SK-N-SH (cell line): ENCODE data around the gene HDGFL2. TPM values are rescaled to one million over a fixed set of nuclear protein-coding genes. Genes with fewer than 3 reads are reported as not detected.

ENCODE experiments used
- CTCF ChIA-PET: fragments of 300-600, 350-600 bp; formaldehyde crosslinking; extraction: SDS; loops from one replicate; lab custom pipeline; 2021; lab: Yijun Ruan, JAX
- POLR2A ChIA-PET: fragments of 350-600 bp; sonication (Branson Sonifier 250); formaldehyde crosslinking; extraction: SDS; loops from one replicate; lab custom pipeline; 2020; ENCODE audit warnings: antibody characterized with exemption, inconsistent platforms; lab: Yijun Ruan, JAX
- DNase-seq: peaks from one replicate; pipeline ENCODE4 v3.0.0; 2012
- H2AFZ ChIP-seq: fragments of 200-600 bp; sonication (generic); 2 replicates; pipeline ENCODE4 v1.8.1; 2016; ENCODE audit warnings: antibody characterized with exemption, mild to moderate bottlenecking, low read depth
- H3F3A ChIP-seq: fragments of 200-600 bp; sonication (generic); replicated peaks from 2 replicates; pipeline ENCODE3; 2016; ENCODE audit warnings: antibody characterized with exemption, mild to moderate bottlenecking; ENCODE audit not compliant: insufficient read depth
- H3K27ac ChIP-seq, 2 experiments: fragments of 200-500 bp in 1 of 2; fragments of 200-600 bp in 1 of 2; sonication (Bioruptor generic) in 1 of 2; sonication (generic), shearing (Covaris generic) in 1 of 2; 2 replicates each; pipeline versions ENCODE4 v1.5.1 to v1.6.1; 2014 to 2016; ENCODE audit warnings: low read depth in 2 of 2, inconsistent platforms in 1 of 2, low read length in 1 of 2, mild to moderate bottlenecking in 1 of 2, mixed read lengths in 1 of 2
- H3K27me3 ChIP-seq: fragments of 200-600 bp; sonication (generic), shearing (Covaris generic); 2 replicates; pipeline ENCODE4 v1.6.1; 2016; ENCODE audit warnings: mixed run types; ENCODE audit not compliant: insufficient read depth
- H3K36me3 ChIP-seq, 2 experiments: fragments of 200-500 bp in 1 of 2; fragments of 200-600 bp in 1 of 2; sonication (Bioruptor generic) in 1 of 2; sonication (generic) in 1 of 2; replicated peaks in 1 of 2; 2 replicates each; pipeline versions ENCODE3 to v1.5.1; 2014 to 2016; ENCODE audit warnings: low read length in 1 of 2, mild to moderate bottlenecking in 1 of 2; ENCODE audit not compliant: insufficient read depth in 2 of 2, control insufficient read depth in 1 of 2
- H3K4me1 ChIP-seq, 2 experiments: fragments of 200-500 bp in 1 of 2; fragments of 200-600 bp in 1 of 2; sonication (Bioruptor generic) in 1 of 2; sonication (generic), shearing (Covaris generic) in 1 of 2; 2 replicates each; pipeline versions ENCODE4 v1.5.1 to v1.6.1; 2014 to 2016; ENCODE audit warnings: low read depth in 1 of 2, low read length in 1 of 2, mixed run types in 1 of 2; ENCODE audit not compliant: insufficient read depth in 2 of 2, control insufficient read depth in 1 of 2
- H3K4me2 ChIP-seq: fragments of 200-600 bp; sonication (generic), shearing (Covaris generic); 2 replicates; pipeline ENCODE4 v1.6.1; 2017; ENCODE audit warnings: mixed run types
- H3K4me3 ChIP-seq, 2 experiments: fragments of 200-500 bp in 1 of 2; fragments of 200-600 bp in 1 of 2; sonication (Bioruptor generic) in 1 of 2; sonication (generic), shearing (Covaris generic) in 1 of 2; 2 replicates each; pipeline versions ENCODE4 v1.5.1 to v1.8.1; 2014 to 2016; ENCODE audit warnings: low read depth in 2 of 2, inconsistent platforms in 1 of 2, low read length in 1 of 2, mild to moderate bottlenecking in 1 of 2, mixed read lengths in 1 of 2, moderate library complexity in 1 of 2
- H3K79me2 ChIP-seq: fragments of 200-600 bp; sonication (generic); 2 replicates; pipeline ENCODE4 v1.8.1; 2017; ENCODE audit warnings: mild to moderate bottlenecking; ENCODE audit not compliant: insufficient read depth
- H3K9ac ChIP-seq: fragments of 200-600 bp; sonication (generic); 2 replicates; pipeline ENCODE4 v1.6.1; 2017; ENCODE audit warnings: mixed run types
- H3K9me2 ChIP-seq: fragments of 200-600 bp; sonication (generic); 2 replicates; pipeline ENCODE4 v1.6.1; 2017; ENCODE audit warnings: mixed run types
- H3K9me3 ChIP-seq: fragments of 200-600 bp; sonication (generic); 2 replicates; pipeline ENCODE4 v1.6.1; 2017; ENCODE audit warnings: mixed run types, mild to moderate bottlenecking, moderate library complexity
- H4K20me1 ChIP-seq: fragments of 200-600 bp; sonication (generic); 2 replicates; pipeline ENCODE4 v1.6.1; 2017; ENCODE audit warnings: mild to moderate bottlenecking, mixed run types; ENCODE audit not compliant: insufficient read depth
- EZH2phosphoT487 ChIP-seq: fragments of 200-600 bp; sonication (generic); IDR thresholded peaks from 2 replicates; pipeline ENCODE4 v1.6.1; 2017; ENCODE audit warnings: low read depth, mixed run types, mild to moderate bottlenecking, antibody characterized with exemption, moderate library complexity, borderline replicate concordance
- FOSL2 ChIP-seq: IDR thresholded peaks from 2 replicates; pipeline ENCODE4 v1.4.0; 2012; ENCODE audit warnings: low read depth, mild to moderate bottlenecking, moderate library complexity, borderline replicate concordance
- GABPA ChIP-seq: IDR thresholded peaks from 2 replicates; pipeline ENCODE4 v1.4.0; 2012; ENCODE audit warnings: low read depth, mild to moderate bottlenecking
- MXI1 ChIP-seq: IDR thresholded peaks from 2 replicates; pipeline ENCODE4 v1.6.1; 2012; ENCODE audit warnings: mild to moderate bottlenecking, low read depth, low read length, improper control_type of control experiment
- NRF1 ChIP-seq: IDR thresholded peaks from 2 replicates; pipeline ENCODE4 v1.6.1; 2012; ENCODE audit warnings: low read depth, mild to moderate bottlenecking, low read length
- POLR2AphosphoS5 ChIP-seq: IDR thresholded peaks from 2 replicates; pipeline ENCODE4 v1.6.1; 2012; ENCODE audit warnings: low read depth, low read length
- RXRA ChIP-seq: IDR thresholded peaks from 2 replicates; pipeline ENCODE4 v1.4.0; 2012; ENCODE audit warnings: low read depth, mild to moderate bottlenecking, borderline replicate concordance
- TCF12 ChIP-seq: IDR thresholded peaks from 2 replicates; pipeline ENCODE4 v1.4.0; 2012
- ZBTB33 ChIP-seq: IDR thresholded peaks from 2 replicates; pipeline ENCODE4 v1.4.0; 2012; ENCODE audit warnings: low read depth, borderline replicate concordance
- WGBS: methylation state at CpG from one replicate; pipeline ENCODE4 v1.1.6; 2017; ENCODE audit warnings: low lambda C conversion rate; 5-methylcytosine and 5-hydroxymethylcytosine counted together
- polyA plus RNA-seq, 3 experiments: library from polyadenylated mRNA; depleted of rRNA; stranded (reverse); fragments of >200 nt; gene quantifications; 2 replicates each; pipeline ENCODE4 v1.2.3, GENCODE V29; 2012
- TF ChIP-seq, protein P1 (sequence below): IDR thresholded peaks from 2 replicates; pipeline ENCODE4 v1.6.1; 2012; ENCODE audit warnings: mild to moderate bottlenecking, low read depth, low read length, moderate library complexity
- TF ChIP-seq, protein P2 (sequence below): fragments of 200-600 bp; sonication (generic); IDR thresholded peaks from 2 replicates; pipeline ENCODE4 v1.6.1; 2017; ENCODE audit warnings: antibody characterized with exemption, mild to moderate bottlenecking, moderate library complexity
- TF ChIP-seq, protein P3 (sequence below): fragments of 150-350 bp; IDR thresholded peaks from 2 replicates; pipeline ENCODE4 v1.6.1; 2016; ENCODE audit warnings: mild to moderate bottlenecking, low read depth, low read length

Gene HDGFL2
- polyA plus RNA-seq, 1 of the 3 experiments (the other 2 are of a cell fraction): 77.8 TPM

DNA sequence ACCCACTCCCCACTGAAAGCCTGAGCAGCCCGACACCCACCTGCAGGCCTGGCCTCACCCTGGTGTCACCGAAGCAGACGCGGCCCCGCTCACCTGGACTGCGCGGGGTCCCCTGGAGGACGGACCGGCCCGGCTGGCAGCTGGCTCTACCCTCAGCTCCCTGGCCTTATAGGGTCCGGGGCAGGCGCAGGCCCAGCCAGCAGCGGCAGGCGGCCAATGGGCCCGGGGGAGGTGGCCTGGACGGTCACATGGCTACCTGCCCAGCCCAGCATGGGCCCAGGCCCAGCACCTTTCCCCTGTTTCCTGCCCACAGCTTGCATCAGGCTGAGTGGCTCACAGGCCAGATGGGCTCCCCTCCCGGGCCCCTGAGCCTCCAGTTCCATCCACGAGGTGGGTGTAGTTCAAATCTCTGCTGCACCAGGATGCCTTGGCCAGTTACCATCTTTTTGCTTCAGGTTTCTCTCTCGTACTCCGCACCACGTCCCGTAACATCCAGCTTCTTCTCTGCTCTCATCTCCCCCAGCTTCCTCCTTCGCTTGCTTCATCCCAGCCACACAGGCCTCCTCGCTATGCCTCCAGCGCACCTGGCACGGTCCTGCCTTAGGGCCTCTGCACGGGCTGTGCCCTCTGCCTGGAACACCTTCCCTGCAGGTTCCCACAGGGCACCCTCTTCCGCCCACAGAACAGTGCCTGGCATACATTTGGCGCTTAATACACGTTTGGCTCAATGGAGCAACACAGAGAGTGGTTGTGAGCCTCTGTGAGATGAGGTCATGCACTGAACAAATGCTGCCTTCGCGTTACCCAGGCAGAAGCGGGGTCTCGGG lies 46.5 kb downstream of the HDGFL2 start, which contains the start of gene PLIN4 (continued):
- TF ChIP-seq, protein P1, sequence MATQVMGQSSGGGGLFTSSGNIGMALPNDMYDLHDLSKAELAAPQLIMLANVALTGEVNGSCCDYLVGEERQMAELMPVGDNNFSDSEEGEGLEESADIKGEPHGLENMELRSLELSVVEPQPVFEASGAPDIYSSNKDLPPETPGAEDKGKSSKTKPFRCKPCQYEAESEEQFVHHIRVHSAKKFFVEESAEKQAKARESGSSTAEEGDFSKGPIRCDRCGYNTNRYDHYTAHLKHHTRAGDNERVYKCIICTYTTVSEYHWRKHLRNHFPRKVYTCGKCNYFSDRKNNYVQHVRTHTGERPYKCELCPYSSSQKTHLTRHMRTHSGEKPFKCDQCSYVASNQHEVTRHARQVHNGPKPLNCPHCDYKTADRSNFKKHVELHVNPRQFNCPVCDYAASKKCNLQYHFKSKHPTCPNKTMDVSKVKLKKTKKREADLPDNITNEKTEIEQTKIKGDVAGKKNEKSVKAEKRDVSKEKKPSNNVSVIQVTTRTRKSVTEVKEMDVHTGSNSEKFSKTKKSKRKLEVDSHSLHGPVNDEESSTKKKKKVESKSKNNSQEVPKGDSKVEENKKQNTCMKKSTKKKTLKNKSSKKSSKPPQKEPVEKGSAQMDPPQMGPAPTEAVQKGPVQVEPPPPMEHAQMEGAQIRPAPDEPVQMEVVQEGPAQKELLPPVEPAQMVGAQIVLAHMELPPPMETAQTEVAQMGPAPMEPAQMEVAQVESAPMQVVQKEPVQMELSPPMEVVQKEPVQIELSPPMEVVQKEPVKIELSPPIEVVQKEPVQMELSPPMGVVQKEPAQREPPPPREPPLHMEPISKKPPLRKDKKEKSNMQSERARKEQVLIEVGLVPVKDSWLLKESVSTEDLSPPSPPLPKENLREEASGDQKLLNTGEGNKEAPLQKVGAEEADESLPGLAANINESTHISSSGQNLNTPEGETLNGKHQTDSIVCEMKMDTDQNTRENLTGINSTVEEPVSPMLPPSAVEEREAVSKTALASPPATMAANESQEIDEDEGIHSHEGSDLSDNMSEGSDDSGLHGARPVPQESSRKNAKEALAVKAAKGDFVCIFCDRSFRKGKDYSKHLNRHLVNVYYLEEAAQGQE: no peak
- TF ChIP-seq MXI1: no peak
- TF ChIP-seq POLR2AphosphoS5: no peak
- TF ChIP-seq ZBTB33: no peak

DNA sequence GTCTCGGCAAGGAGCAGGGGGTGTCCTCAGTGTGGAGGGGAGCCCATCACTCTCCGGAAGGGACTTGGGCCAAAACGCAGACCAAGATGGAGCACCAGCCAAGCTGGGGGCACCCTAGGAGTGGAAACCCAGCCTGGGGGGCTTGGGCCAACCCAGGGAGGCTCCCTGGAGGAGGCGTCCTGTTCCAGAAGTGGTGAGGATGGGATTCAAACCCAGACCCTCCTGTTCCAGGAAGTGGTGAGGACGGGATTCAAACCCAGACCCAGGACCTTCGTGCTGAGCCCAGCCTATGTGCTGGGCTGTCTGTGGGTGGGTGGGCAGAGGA lies 47.0 kb downstream of the HDGFL2 start:
- no peaks in the 10 kb centered on the region for H3K36me3 ChIP-seq
- no peaks in the 10 kb centered on the region for H3F3A ChIP-seq
- no peak for TF ChIP-seq FOSL2
- no peak for TF ChIP-seq TCF12
- no peak for TF ChIP-seq NRF1
- TF ChIP-seq EZH2phosphoT487: no peak
- TF ChIP-seq RXRA: no peak
- TF ChIP-seq, protein P2, sequence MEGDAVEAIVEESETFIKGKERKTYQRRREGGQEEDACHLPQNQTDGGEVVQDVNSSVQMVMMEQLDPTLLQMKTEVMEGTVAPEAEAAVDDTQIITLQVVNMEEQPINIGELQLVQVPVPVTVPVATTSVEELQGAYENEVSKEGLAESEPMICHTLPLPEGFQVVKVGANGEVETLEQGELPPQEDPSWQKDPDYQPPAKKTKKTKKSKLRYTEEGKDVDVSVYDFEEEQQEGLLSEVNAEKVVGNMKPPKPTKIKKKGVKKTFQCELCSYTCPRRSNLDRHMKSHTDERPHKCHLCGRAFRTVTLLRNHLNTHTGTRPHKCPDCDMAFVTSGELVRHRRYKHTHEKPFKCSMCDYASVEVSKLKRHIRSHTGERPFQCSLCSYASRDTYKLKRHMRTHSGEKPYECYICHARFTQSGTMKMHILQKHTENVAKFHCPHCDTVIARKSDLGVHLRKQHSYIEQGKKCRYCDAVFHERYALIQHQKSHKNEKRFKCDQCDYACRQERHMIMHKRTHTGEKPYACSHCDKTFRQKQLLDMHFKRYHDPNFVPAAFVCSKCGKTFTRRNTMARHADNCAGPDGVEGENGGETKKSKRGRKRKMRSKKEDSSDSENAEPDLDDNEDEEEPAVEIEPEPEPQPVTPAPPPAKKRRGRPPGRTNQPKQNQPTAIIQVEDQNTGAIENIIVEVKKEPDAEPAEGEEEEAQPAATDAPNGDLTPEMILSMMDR: no peak
- TF ChIP-seq ZBTB33: no peak
- TF ChIP-seq, protein P3, sequence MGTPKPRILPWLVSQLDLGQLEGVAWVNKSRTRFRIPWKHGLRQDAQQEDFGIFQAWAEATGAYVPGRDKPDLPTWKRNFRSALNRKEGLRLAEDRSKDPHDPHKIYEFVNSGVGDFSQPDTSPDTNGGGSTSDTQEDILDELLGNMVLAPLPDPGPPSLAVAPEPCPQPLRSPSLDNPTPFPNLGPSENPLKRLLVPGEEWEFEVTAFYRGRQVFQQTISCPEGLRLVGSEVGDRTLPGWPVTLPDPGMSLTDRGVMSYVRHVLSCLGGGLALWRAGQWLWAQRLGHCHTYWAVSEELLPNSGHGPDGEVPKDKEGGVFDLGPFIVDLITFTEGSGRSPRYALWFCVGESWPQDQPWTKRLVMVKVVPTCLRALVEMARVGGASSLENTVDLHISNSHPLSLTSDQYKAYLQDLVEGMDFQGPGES: no peak
- no peak for TF ChIP-seq GABPA
- POLR2A ChIA-PET: no interaction called here
- H3K27ac ChIP-seq: no peak overlapping the region
- H3K4me2 ChIP-seq: no peak overlapping the region
- no peaks in the 10 kb centered on the region for H3K27me3 ChIP-seq
- no peaks in the 10 kb centered on the region for H3K79me2 ChIP-seq
- CTCF ChIA-PET: no interaction called here
- WGBS: 87% methylated on average over 3 of the region's 6 CpGs
- H3K9me3 ChIP-seq: no peaks in the 10 kb centered on the region
- H2AFZ ChIP-seq: no peak overlapping the region
- no peaks in the 10 kb centered on the region for H3K9me2 ChIP-seq
- H3K9ac ChIP-seq: no peak overlapping the region
- no peak for DNase-seq
- H4K20me1 ChIP-seq: no peaks in the 10 kb centered on the region
- no peak overlapping the region for H3K4me3 ChIP-seq
- H3K4me1 ChIP-seq: peaks cover 0 to 3% of the 10 kb centered on the region in 2 experiments; a peak in 1 of 4 replicates
